HL-60 (cell line): ENCODE measurements around the gene CHST2.
A peak's percentile ranks its signal among the peaks of the same experiment; 100 is the strongest.

Source experiments
- DNase-seq, 2 experiments: peaks; one replicate each; pipeline ENCODE4 v3.0.0-alpha.2; 2010 to 2020; ENCODE audit warnings: low read depth in 1 of 2, low spot score in 1 of 2
- H3K27ac ChIP-seq: fragments of 250-450 bp; sonication (Bioruptor Pico); replicated peaks from 2 replicates; pipeline ENCODE4 v1.5.1; 2020; ENCODE audit warnings: mild to moderate bottlenecking, moderate library complexity
- H3K27me3 ChIP-seq: fragments of 250-450 bp; sonication (Bioruptor Pico); 2 replicates; pipeline ENCODE4 v1.5.1; 2021; ENCODE audit warnings: mild to moderate bottlenecking, moderate library complexity; ENCODE audit not compliant: insufficient read depth, poor library complexity, severe bottlenecking
- H3K4me3 ChIP-seq: replicated peaks from 2 replicates; pipeline ENCODE4 v1.5.1; 2011; ENCODE audit warnings: mild to moderate bottlenecking, control low read depth, low read length; ENCODE audit not compliant: insufficient read depth
- GABPA ChIP-seq: IDR thresholded peaks from 2 replicates; pipeline ENCODE4 v1.6.1; 2012; ENCODE audit warnings: low read depth
- POLR2AphosphoS5 ChIP-seq: IDR thresholded peaks from 2 replicates; pipeline ENCODE4 v1.6.1; 2012; ENCODE audit warnings: low read depth
- SPI1 ChIP-seq: IDR thresholded peaks from 2 replicates; pipeline ENCODE4 v1.6.1; 2012; ENCODE audit warnings: low read depth, mild to moderate bottlenecking, borderline replicate concordance
- TF ChIP-seq, protein P1 (sequence below): IDR thresholded peaks from one replicate; pipeline ENCODE4 v1.5.1; 2011; ENCODE audit warnings: low read length, control low read depth, inconsistent platforms; ENCODE audit not compliant: insufficient read depth
- TF ChIP-seq, protein P2 (sequence below): IDR thresholded peaks from 2 replicates; pipeline ENCODE4 v1.6.1; 2012; ENCODE audit warnings: low read depth; ENCODE audit not compliant: insufficient replicate concordance

Gene CHST2

GRCh38 chr3:143081844-143082778, 37.5 kb upstream of the CHST2 start:
- H3K4me3 ChIP-seq: no peak overlapping the region
- no peak for DNase-seq
- TF ChIP-seq, protein P1, sequence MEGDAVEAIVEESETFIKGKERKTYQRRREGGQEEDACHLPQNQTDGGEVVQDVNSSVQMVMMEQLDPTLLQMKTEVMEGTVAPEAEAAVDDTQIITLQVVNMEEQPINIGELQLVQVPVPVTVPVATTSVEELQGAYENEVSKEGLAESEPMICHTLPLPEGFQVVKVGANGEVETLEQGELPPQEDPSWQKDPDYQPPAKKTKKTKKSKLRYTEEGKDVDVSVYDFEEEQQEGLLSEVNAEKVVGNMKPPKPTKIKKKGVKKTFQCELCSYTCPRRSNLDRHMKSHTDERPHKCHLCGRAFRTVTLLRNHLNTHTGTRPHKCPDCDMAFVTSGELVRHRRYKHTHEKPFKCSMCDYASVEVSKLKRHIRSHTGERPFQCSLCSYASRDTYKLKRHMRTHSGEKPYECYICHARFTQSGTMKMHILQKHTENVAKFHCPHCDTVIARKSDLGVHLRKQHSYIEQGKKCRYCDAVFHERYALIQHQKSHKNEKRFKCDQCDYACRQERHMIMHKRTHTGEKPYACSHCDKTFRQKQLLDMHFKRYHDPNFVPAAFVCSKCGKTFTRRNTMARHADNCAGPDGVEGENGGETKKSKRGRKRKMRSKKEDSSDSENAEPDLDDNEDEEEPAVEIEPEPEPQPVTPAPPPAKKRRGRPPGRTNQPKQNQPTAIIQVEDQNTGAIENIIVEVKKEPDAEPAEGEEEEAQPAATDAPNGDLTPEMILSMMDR: no peak
- TF ChIP-seq SPI1: peak; percentile 53; the same call in 1 of the 2 replicates
- no peak overlapping the region for H3K27ac ChIP-seq
- H3K27me3 ChIP-seq: no peaks in the 10 kb centered on the region

DNA sequence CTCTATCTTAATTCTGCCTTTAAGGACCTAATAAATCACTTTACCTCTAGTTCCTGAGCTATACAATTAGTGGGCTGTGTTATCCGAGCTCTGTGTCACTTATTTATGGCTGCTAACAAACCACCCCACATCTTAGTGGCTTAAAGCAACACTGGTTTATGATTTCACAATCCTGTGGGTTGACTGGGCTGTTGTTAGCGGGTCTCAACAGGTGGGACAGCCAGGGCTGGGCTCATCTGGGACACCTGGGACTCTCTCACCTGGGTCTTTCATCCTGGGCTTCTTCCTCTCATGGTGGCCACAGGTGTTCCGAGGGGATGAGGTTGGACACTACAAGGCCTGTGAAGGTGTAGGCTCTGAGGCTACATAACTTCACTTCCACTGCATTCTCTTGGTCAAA, 35.8 kb upstream of the CHST2 start:
- H3K27me3 ChIP-seq: no peaks in the 10 kb centered on the region
- no peak for DNase-seq
- TF ChIP-seq SPI1: no peak
- H3K4me3 ChIP-seq: no peak overlapping the region
- no peak overlapping the region for H3K27ac ChIP-seq

DNA sequence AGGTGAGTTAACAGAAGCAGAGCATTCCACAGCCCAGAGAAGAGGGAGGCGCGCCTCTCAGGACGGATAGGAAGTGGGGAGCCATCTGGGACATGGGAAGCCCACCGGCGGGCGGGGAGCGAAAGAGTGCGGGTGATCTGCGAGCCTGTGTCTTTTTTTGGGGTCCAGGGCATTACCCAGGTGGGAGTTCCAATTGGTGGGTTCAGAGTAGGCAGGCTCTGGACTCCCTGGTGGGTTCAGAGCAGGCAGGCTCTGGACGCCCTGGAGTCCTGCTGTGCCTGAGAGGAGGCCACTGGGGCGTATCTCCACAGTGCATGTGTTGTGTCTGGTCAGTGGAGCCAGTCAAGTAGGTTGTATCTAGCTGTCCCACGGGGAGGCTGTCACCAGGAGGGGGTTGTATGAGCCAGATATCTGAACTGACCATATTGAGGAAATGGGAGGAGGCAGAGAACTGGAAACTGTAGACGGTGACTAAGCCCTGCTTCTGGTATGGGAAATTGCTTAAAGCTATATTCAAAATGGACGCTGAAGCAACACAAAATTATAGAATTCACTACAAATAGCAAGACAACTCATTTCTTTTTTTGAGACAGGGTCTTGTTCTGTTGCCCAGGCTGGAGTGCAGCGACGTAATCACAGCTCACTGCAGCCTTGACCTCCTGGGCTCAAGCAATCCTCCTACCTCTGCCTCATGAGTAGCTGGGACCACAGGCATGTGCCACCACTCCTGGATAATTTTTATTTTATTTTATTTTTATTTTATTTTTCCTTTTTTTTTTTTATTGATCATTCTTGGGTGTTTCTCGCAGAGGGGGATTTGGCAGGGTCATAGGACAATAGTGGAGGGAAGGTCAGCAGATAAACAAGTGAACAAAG, 34.5 kb upstream of the CHST2 start:
- H3K27me3 ChIP-seq: no peaks in the 10 kb centered on the region
- DNase-seq: peak; percentile 12 to 19
- TF ChIP-seq GABPA (no peak), SPI1 (no peak), POLR2AphosphoS5 (no peak)
- TF ChIP-seq, protein P1: no peak
- TF ChIP-seq, protein P2, sequence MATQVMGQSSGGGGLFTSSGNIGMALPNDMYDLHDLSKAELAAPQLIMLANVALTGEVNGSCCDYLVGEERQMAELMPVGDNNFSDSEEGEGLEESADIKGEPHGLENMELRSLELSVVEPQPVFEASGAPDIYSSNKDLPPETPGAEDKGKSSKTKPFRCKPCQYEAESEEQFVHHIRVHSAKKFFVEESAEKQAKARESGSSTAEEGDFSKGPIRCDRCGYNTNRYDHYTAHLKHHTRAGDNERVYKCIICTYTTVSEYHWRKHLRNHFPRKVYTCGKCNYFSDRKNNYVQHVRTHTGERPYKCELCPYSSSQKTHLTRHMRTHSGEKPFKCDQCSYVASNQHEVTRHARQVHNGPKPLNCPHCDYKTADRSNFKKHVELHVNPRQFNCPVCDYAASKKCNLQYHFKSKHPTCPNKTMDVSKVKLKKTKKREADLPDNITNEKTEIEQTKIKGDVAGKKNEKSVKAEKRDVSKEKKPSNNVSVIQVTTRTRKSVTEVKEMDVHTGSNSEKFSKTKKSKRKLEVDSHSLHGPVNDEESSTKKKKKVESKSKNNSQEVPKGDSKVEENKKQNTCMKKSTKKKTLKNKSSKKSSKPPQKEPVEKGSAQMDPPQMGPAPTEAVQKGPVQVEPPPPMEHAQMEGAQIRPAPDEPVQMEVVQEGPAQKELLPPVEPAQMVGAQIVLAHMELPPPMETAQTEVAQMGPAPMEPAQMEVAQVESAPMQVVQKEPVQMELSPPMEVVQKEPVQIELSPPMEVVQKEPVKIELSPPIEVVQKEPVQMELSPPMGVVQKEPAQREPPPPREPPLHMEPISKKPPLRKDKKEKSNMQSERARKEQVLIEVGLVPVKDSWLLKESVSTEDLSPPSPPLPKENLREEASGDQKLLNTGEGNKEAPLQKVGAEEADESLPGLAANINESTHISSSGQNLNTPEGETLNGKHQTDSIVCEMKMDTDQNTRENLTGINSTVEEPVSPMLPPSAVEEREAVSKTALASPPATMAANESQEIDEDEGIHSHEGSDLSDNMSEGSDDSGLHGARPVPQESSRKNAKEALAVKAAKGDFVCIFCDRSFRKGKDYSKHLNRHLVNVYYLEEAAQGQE: no peak
- H3K4me3 ChIP-seq: no peak overlapping the region
- H3K27ac ChIP-seq: no peak overlapping the region

- TF ChIP-seq, protein P2: no peak
- TF ChIP-seq GABPA (no peak), POLR2AphosphoS5 (no peak), SPI1 (no peak)
- TF ChIP-seq, protein P1: no peak
- DNase-seq: no peak
- Histone ChIP-seq H3K27ac (no peak overlapping the region), H3K27me3 (no peaks in the 10 kb centered on the region), H3K4me3 (no peak overlapping the region)
Observed at GRCh38 chr3:143088835-143089234, 30.7 kb upstream of the CHST2 start.
